ENCODE results near the gene PTPN1.
A peak's percentile ranks its signal among the peaks of the same experiment; 100 is the strongest.

PTPN1 gene

GRCh38 chr20:50499938-50500337 is 10.2 kb upstream of the PTPN1 start:
- Histone ChIP-seq H2AFZ (ENCODE audit: low read length) (peak overlapping the region; percentile 70), H3K27me3 (ENCODE audit: insufficient read depth, low read length, poor library complexity, severe bottlenecking) (no peaks in the 10 kb centered on the region), H3K4me1 (ENCODE audit: insufficient read depth, low read length, poor library complexity, severe bottlenecking) (peaks cover 9% of the 10 kb centered on the region), H3F3A (ENCODE audit: low read depth) (no peaks in the 10 kb centered on the region), H3K9ac (ENCODE audit: low read depth, low read length, poor library complexity, severe bottlenecking) (no peak overlapping the region), H3K4me3 (ENCODE audit: low read length, poor library complexity, severe bottlenecking) (no peak overlapping the region), H3K4me2 (ENCODE audit: low read depth, low read length, poor library complexity, severe bottlenecking) (no peak overlapping the region), H3K9me2 (replicated peaks; ENCODE audit: low read depth, low read length) (no peaks in the 10 kb centered on the region), H3K36me3 (ENCODE audit: insufficient read depth, low read length) (no peaks in the 10 kb centered on the region), H3K79me2 (ENCODE audit: insufficient read depth, low read length) (no peaks in the 10 kb centered on the region), H3K9me3 (ENCODE audit: insufficient read depth, low read depth, low read length) (no peaks in the 10 kb centered on the region), H4K20me1 (ENCODE audit: insufficient read depth, low read length, poor library complexity, severe bottlenecking) (no peaks in the 10 kb centered on the region)
- no peak for TF ChIP-seq EZH2phosphoT487 (IDR thresholded peaks at IDR 0.05; ENCODE audit: borderline replicate concordance)
- TF ChIP-seq CTCF (conservative IDR thresholded peaks at IDR 0.05; ENCODE audit: low read length), result no peak

DNA sequence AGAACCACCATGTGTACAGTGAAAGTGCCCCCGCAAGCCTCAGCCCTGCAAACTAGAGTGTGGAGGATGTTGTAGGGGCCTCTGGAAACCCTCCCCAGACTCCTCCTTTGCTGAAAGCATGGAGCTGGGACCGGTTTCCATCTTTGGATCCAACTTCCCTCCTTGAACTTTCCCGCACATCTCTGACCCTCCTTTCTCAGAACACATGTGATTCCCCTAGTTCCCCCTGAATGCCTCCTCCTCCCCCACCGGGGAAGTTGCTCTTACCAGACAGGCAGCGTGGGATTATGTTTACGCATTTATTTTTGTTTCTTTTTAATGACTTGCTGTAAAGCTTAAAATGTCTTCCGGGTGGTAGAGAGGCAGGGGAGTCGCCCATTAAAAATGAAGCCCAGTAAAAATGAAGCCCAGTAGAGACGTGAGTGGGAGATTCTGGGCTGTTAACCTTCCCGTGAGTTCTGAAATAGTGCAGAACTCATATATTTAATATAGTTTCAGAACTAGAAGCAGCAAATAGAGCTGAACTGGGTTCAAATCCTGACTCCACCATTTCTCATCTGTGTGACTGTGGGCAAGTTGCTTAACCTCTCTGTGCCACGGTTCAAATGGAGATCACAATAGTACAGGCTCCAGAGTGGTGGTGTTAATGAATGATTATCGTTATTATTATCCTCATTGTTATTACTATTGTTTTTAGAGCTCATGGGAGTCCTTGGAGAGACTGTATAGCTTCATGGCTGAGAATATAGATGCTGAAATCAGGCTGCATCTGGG is 8.0 kb upstream of the PTPN1 start:
- H3K36me3 ChIP-seq (ENCODE audit: insufficient read depth, low read length), result no peaks in the 10 kb centered on the region
- H3K9ac ChIP-seq (ENCODE audit: low read depth, low read length, poor library complexity, severe bottlenecking), result no peak overlapping the region
- no peaks in the 10 kb centered on the region for H3K9me2 ChIP-seq (replicated peaks; ENCODE audit: low read depth, low read length)
- H3K4me2 ChIP-seq (ENCODE audit: low read depth, low read length, poor library complexity, severe bottlenecking), result no peak overlapping the region
- no peaks in the 10 kb centered on the region for H3K79me2 ChIP-seq (ENCODE audit: insufficient read depth, low read length)
- peaks cover 9% of the 10 kb centered on the region for H3K4me1 ChIP-seq (ENCODE audit: insufficient read depth, low read length, poor library complexity, severe bottlenecking)
- no peak for TF ChIP-seq EZH2phosphoT487 (IDR thresholded peaks at IDR 0.05; ENCODE audit: borderline replicate concordance)
- no peak for TF ChIP-seq CTCF (conservative IDR thresholded peaks at IDR 0.05; ENCODE audit: low read length)
- no peaks in the 10 kb centered on the region for H3F3A ChIP-seq (ENCODE audit: low read depth)
- H4K20me1 ChIP-seq (ENCODE audit: insufficient read depth, low read length, poor library complexity, severe bottlenecking), result no peaks in the 10 kb centered on the region
- H3K9me3 ChIP-seq (ENCODE audit: insufficient read depth, low read depth, low read length), result no peaks in the 10 kb centered on the region
- H2AFZ ChIP-seq (ENCODE audit: low read length), result no peak overlapping the region
- H3K4me3 ChIP-seq (ENCODE audit: low read length, poor library complexity, severe bottlenecking), result no peak overlapping the region
- H3K27me3 ChIP-seq (ENCODE audit: insufficient read depth, low read length, poor library complexity, severe bottlenecking), result no peaks in the 10 kb centered on the region

DNA sequence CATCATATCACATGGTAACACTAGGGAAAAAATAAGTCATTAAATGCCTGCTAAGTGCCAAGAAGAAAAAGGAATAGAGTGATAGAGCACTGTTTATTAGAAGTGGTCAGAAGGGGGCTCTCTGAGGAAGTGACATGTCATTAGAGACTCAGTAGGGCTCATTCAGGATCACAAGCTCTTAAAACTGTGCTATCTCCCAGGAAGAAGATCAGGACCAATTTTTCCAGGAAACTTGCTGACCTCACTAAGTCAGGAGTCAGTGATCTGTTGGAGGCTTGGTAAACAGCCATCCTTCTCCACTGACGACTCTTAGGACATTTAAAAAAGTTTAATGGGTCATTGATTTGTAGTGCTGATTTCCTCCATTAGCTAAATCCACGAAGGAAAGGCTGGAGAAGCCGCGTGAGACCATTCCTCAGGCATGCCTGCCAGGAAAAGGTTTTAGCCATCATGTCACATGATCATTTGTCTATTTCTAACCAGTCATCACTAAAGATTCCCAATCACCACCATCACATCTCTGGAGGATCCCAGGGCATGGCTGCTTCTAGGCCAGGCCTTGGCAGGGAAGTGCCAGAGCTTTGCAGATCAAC is 5.9 kb upstream of the PTPN1 start:
- no peaks in the 10 kb centered on the region for H3K27me3 ChIP-seq (ENCODE audit: insufficient read depth, low read length, poor library complexity, severe bottlenecking)
- no peak for TF ChIP-seq EZH2phosphoT487 (IDR thresholded peaks at IDR 0.05; ENCODE audit: borderline replicate concordance)
- peak; percentile 61 for TF ChIP-seq CTCF (conservative IDR thresholded peaks at IDR 0.05; ENCODE audit: low read length)
- H3K4me2 ChIP-seq (ENCODE audit: low read depth, low read length, poor library complexity, severe bottlenecking), result no peak overlapping the region
- H3K9me3 ChIP-seq (ENCODE audit: insufficient read depth, low read depth, low read length), result no peaks in the 10 kb centered on the region
- no peak overlapping the region for H3K4me3 ChIP-seq (ENCODE audit: low read length, poor library complexity, severe bottlenecking)
- H3K4me1 ChIP-seq (ENCODE audit: insufficient read depth, low read length, poor library complexity, severe bottlenecking), result peaks cover 10% of the 10 kb centered on the region
- H2AFZ ChIP-seq (ENCODE audit: low read length), result peak overlapping the region; percentile 33; the same call in 1 of the 2 replicates
- H3K36me3 ChIP-seq (ENCODE audit: insufficient read depth, low read length), result no peaks in the 10 kb centered on the region
- peak overlapping the region; percentile 11 for H3K9ac ChIP-seq (ENCODE audit: low read depth, low read length, poor library complexity, severe bottlenecking)
- H3F3A ChIP-seq (ENCODE audit: low read depth), result no peaks in the 10 kb centered on the region
- H4K20me1 ChIP-seq (ENCODE audit: insufficient read depth, low read length, poor library complexity, severe bottlenecking), result no peaks in the 10 kb centered on the region
- no peaks in the 10 kb centered on the region for H3K9me2 ChIP-seq (replicated peaks; ENCODE audit: low read depth, low read length)
- no peaks in the 10 kb centered on the region for H3K79me2 ChIP-seq (ENCODE audit: insufficient read depth, low read length)
